Measurements from ENCODE around the gene DNAJC4. TPM values are rescaled to one million over a fixed set of nuclear protein-coding genes. Genes with fewer than 3 reads are reported as not detected.
A peak's percentile ranks its signal among the peaks of the same experiment; 100 is the strongest.

The DNAJC4 gene
- polyA plus RNA-seq, 3 donors: 25.5 to 78.9 (median 32.5) TPM

DNA sequence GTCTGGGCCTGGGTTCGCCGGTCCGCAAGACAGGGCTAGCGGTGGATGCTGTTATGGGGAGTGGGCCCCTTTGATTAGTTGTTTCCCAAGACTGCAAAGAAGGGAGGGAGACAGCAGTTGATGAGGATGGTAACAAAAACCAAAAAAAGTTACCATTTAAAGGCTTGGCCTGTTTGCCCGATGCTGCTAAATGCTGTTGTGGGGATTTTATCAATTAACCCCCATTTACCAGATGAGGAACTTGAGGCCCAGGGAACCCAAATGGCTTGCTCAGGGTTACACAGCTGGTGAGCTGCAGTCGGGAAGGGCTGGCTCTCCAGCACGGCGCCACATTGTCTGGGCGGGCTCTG, 7.7 kb upstream of the DNAJC4 start:
- Histone ChIP-seq H3K36me3 (replicated peaks in 1 of 2; ENCODE audit: control insufficient read depth in 1 of 2, insufficient read depth in 2 of 2, low read length in 2 of 2) (peaks cover 58 to 63% of the 10 kb centered on the region in 2 donors), H3K4me2 (replicated peaks; ENCODE audit: extremely low read depth, low read length, poor library complexity, severe bottlenecking) (no peak overlapping the region), H3K27me3 (ENCODE audit: control insufficient read depth in 2 of 2, insufficient read depth in 2 of 2, low read length in 2 of 2) (no peaks in the 10 kb centered on the region), H3K9ac (ENCODE audit: insufficient read depth, low read length, poor library complexity, severe bottlenecking) (no peak overlapping the region), H3K4me3 (replicated peaks in 1 of 3; ENCODE audit: low read depth in 2 of 3, low read length in 3 of 3) (no peak overlapping the region), H2AFZ (ENCODE audit: insufficient read depth, low read depth, low read length, poor library complexity, severe bottlenecking) (no peak overlapping the region), H3K9me3 (replicated peaks in 1 of 2; ENCODE audit: control insufficient read depth in 1 of 2, insufficient read depth in 1 of 2, low read length in 2 of 2) (no peaks in the 10 kb centered on the region), H4K20me1 (ENCODE audit: insufficient read depth, low read length) (peaks cover 71% of the 10 kb centered on the region), H3K4me1 (ENCODE audit: control insufficient read depth in 1 of 2, insufficient read depth in 2 of 2, low read length in 2 of 2) (peaks cover 27 to 37% of the 10 kb centered on the region in 2 donors), H3K27ac (ENCODE audit: low read depth in 1 of 2, low read length in 2 of 2) (peak overlapping the region in 1 of 2 donors; percentile 45), H3K79me2 (ENCODE audit: insufficient read depth, low read length) (peaks cover 39% of the 10 kb centered on the region)
- Mint-ChIP-seq H3K36me3 (peaks cover 48 to 63% of the 10 kb centered on the region in 2 donors), H3K27ac (peak overlapping the region in 3 of 7 donors; percentile 16 to 41 (median 23)), H3K27me3 (ENCODE audit: low read depth in 3 of 3) (no peaks in the 10 kb centered on the region), H3K9me3 (peaks cover 0 to 2% (median 0%) of the 10 kb centered on the region in 7 donors), H3K4me3 (no peak overlapping the region), H3K4me1 (peaks cover 25% of the 10 kb centered on the region)
- TF ChIP-seq, protein P1, sequence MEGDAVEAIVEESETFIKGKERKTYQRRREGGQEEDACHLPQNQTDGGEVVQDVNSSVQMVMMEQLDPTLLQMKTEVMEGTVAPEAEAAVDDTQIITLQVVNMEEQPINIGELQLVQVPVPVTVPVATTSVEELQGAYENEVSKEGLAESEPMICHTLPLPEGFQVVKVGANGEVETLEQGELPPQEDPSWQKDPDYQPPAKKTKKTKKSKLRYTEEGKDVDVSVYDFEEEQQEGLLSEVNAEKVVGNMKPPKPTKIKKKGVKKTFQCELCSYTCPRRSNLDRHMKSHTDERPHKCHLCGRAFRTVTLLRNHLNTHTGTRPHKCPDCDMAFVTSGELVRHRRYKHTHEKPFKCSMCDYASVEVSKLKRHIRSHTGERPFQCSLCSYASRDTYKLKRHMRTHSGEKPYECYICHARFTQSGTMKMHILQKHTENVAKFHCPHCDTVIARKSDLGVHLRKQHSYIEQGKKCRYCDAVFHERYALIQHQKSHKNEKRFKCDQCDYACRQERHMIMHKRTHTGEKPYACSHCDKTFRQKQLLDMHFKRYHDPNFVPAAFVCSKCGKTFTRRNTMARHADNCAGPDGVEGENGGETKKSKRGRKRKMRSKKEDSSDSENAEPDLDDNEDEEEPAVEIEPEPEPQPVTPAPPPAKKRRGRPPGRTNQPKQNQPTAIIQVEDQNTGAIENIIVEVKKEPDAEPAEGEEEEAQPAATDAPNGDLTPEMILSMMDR (IDR thresholded peaks at IDR 0.05): no peak
- WGBS (ENCODE audit: insufficient coverage): 79% methylated on average over 5 of the region's 9 CpGs
- no peak for DNase-seq
- intact Hi-C loops (cut with micrococcal nuclease): no loop called here

DNA sequence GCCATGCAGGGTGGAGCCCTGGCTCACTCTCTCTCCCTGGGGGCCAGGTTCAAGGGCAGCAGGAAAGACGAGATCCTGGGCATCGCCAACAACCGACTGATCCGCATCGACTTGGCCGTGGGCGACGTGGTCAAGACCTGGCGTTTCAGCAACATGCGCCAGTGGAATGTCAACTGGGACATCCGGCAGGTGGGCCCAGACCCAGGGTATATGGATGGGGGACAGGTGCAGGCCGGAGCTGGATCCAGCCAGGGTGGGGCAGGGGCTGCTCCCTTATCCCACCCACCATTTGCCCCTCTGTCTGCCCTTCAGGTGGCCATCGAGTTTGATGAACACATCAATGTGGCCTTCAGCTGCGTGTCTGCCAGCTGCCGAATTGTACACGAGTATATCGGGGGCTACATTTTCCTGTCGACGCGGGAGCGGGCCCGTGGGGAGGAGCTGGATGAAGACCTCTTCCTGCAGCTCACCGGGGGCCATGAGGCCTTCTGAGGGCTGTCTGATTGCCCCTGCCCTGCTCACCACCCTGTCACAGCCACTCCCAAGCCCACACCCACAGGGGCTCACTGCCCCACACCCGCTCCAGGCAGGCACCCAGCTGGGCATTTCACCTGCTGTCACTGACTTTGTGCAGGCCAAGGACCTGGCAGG, 7.2 kb upstream of the DNAJC4 start:
- no peak overlapping the region for H3K4me2 ChIP-seq (replicated peaks; ENCODE audit: extremely low read depth, low read length, poor library complexity, severe bottlenecking)
- H3K36me3 Mint-ChIP-seq: peaks cover 45 to 58% of the 10 kb centered on the region in 2 donors
- peaks cover 28 to 39% of the 10 kb centered on the region in 2 donors for H3K4me1 ChIP-seq (ENCODE audit: control insufficient read depth in 1 of 2, insufficient read depth in 2 of 2, low read length in 2 of 2)
- H3K27ac Mint-ChIP-seq: peak overlapping the region in 3 of 7 donors; percentile 15 to 41 (median 23)
- H4K20me1 ChIP-seq (ENCODE audit: insufficient read depth, low read length): peaks cover 66% of the 10 kb centered on the region
- intact Hi-C loops (cut with micrococcal nuclease): no loop called here
- H3K4me1 Mint-ChIP-seq: peaks cover 30% of the 10 kb centered on the region
- TF ChIP-seq, protein P1 (IDR thresholded peaks at IDR 0.05): no peak
- peaks cover 56 to 58% of the 10 kb centered on the region in 2 donors for H3K36me3 ChIP-seq (replicated peaks in 1 of 2; ENCODE audit: control insufficient read depth in 1 of 2, insufficient read depth in 2 of 2, low read length in 2 of 2)
- peaks cover 40% of the 10 kb centered on the region for H3K79me2 ChIP-seq (ENCODE audit: insufficient read depth, low read length)
- no peak overlapping the region for H3K9ac ChIP-seq (ENCODE audit: insufficient read depth, low read length, poor library complexity, severe bottlenecking)
- H3K4me3 Mint-ChIP-seq: no peak overlapping the region
- 89% methylated on average over 18 of the region's 24 CpGs for WGBS (ENCODE audit: insufficient coverage)
- no peak overlapping the region for H3K4me3 ChIP-seq (replicated peaks in 1 of 3; ENCODE audit: low read depth in 2 of 3, low read length in 3 of 3)
- H2AFZ ChIP-seq (ENCODE audit: insufficient read depth, low read depth, low read length, poor library complexity, severe bottlenecking): no peak overlapping the region
- no peaks in the 10 kb centered on the region for H3K27me3 ChIP-seq (ENCODE audit: control insufficient read depth in 2 of 2, insufficient read depth in 2 of 2, low read length in 2 of 2)
- peak overlapping the region; percentile 14 to 45 for H3K27ac ChIP-seq (ENCODE audit: low read depth in 1 of 2, low read length in 2 of 2)
- H3K9me3 ChIP-seq (replicated peaks in 1 of 2; ENCODE audit: control insufficient read depth in 1 of 2, insufficient read depth in 1 of 2, low read length in 2 of 2): no peaks in the 10 kb centered on the region
- H3K27me3 Mint-ChIP-seq (ENCODE audit: low read depth in 3 of 3): peaks cover 0 to 1% (median 0%) of the 10 kb centered on the region in 3 donors
- DNase-seq: peak in 1 of 3 donors; percentile 2
- H3K9me3 Mint-ChIP-seq: no peaks in the 10 kb centered on the region
